ENCODE data around the gene TMTC1. TPM values are rescaled to one million over a fixed set of nuclear protein-coding genes. Genes with fewer than 3 reads are reported as not detected.

TMTC1 gene
- total RNA-seq, 1 donor from 2014 or later, result 16.1 TPM

DNA sequence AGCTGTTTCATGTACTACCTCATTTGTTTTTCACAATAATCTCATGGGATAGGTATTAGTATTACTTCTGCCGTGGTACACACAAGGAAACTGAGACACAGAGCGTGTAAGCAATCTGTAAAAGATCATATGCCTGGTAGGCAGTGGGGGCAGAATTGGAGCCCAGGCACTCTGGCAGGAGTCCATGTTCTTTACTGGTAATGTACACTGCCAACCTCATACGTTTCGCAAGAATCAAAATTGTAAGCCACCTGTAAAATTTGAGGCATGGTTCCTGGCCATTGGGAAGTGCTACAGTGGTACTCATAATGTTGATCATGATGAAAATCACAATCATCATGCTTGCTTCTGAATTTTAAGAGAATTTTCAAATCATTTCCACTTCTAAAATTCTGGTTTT, 40.7 kb downstream of the TMTC1 start:
- H3K4me1 ChIP-seq, result no peaks in the 10 kb centered on the region
- no peaks in the 10 kb centered on the region for H3K9me3 ChIP-seq (ENCODE audit: low read depth)
- H3K27ac ChIP-seq, result no peak overlapping the region
- H3K36me3 ChIP-seq, result no peaks in the 10 kb centered on the region
- no peak overlapping the region for H3K9ac ChIP-seq
- H2AFZ ChIP-seq (replicated peaks), result no peak overlapping the region
- Mint-ChIP-seq H3K4me1 (peaks cover 8% of the 10 kb centered on the region), H3K4me3 (no peak overlapping the region), H3K27me3 (ENCODE audit: insufficient read depth, low read depth) (no peaks in the 10 kb centered on the region), H3K36me3 (peaks cover 30% of the 10 kb centered on the region), H3K9me3 (no peaks in the 10 kb centered on the region), H3K27ac (no peak overlapping the region)
- H3K4me3 ChIP-seq, result no peak overlapping the region
- no peaks in the 10 kb centered on the region for H3K79me2 ChIP-seq (ENCODE audit: low read depth)
- H3K27me3 ChIP-seq, result no peaks in the 10 kb centered on the region
- no peaks in the 10 kb centered on the region for H4K20me1 ChIP-seq (ENCODE audit: low read depth)
- no peak overlapping the region for H3K4me2 ChIP-seq
- no peaks in the 10 kb centered on the region for H3F3A ChIP-seq (ENCODE audit: low read depth)
- no peak for DNase-seq (ENCODE audit: low spot score)
- TF ChIP-seq EZH2phosphoT487 (IDR thresholded peaks at IDR 0.05) (no peak), EZH2 (IDR thresholded peaks at IDR 0.05) (no peak)
- TF ChIP-seq, protein P1, sequence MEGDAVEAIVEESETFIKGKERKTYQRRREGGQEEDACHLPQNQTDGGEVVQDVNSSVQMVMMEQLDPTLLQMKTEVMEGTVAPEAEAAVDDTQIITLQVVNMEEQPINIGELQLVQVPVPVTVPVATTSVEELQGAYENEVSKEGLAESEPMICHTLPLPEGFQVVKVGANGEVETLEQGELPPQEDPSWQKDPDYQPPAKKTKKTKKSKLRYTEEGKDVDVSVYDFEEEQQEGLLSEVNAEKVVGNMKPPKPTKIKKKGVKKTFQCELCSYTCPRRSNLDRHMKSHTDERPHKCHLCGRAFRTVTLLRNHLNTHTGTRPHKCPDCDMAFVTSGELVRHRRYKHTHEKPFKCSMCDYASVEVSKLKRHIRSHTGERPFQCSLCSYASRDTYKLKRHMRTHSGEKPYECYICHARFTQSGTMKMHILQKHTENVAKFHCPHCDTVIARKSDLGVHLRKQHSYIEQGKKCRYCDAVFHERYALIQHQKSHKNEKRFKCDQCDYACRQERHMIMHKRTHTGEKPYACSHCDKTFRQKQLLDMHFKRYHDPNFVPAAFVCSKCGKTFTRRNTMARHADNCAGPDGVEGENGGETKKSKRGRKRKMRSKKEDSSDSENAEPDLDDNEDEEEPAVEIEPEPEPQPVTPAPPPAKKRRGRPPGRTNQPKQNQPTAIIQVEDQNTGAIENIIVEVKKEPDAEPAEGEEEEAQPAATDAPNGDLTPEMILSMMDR (IDR thresholded peaks at IDR 0.05), result no peak

DNA sequence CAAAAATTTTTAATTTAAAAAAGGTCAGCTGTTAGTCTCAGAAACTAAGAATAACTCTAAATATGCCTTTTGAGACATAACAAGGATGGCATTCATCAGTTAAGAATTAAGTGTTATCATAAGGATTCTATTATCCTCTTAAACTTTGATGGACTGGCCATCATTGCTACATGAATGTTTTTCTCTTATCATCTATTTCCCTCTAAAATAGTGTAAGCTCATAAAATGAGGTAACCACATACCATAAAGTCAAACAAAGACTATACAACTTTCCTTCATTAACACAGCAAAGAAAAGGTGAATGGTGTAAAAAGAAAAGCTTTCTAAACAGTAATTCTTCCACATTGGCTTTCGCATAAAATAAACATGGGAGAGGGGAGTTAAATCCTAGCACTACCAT, 41.1 kb downstream of the TMTC1 start:
- Mint-ChIP-seq H3K4me3 (no peak overlapping the region), H3K27me3 (ENCODE audit: insufficient read depth, low read depth) (no peaks in the 10 kb centered on the region), H3K36me3 (peaks cover 30% of the 10 kb centered on the region), H3K9me3 (no peaks in the 10 kb centered on the region), H3K4me1 (peaks cover 8% of the 10 kb centered on the region), H3K27ac (no peak overlapping the region)
- Histone ChIP-seq H3K4me2 (no peak overlapping the region), H3F3A (ENCODE audit: low read depth) (no peaks in the 10 kb centered on the region), H4K20me1 (ENCODE audit: low read depth) (no peaks in the 10 kb centered on the region), H3K27ac (no peak overlapping the region), H3K27me3 (no peaks in the 10 kb centered on the region), H3K79me2 (ENCODE audit: low read depth) (no peaks in the 10 kb centered on the region), H2AFZ (replicated peaks) (no peak overlapping the region), H3K9me3 (ENCODE audit: low read depth) (no peaks in the 10 kb centered on the region), H3K4me1 (no peaks in the 10 kb centered on the region), H3K4me3 (no peak overlapping the region), H3K36me3 (no peaks in the 10 kb centered on the region), H3K9ac (no peak overlapping the region)
- DNase-seq (ENCODE audit: low spot score), result no peak
- TF ChIP-seq, protein P1 (IDR thresholded peaks at IDR 0.05), result no peak
- no peak for TF ChIP-seq EZH2 (IDR thresholded peaks at IDR 0.05)
- no peak for TF ChIP-seq EZH2phosphoT487 (IDR thresholded peaks at IDR 0.05)

DNA sequence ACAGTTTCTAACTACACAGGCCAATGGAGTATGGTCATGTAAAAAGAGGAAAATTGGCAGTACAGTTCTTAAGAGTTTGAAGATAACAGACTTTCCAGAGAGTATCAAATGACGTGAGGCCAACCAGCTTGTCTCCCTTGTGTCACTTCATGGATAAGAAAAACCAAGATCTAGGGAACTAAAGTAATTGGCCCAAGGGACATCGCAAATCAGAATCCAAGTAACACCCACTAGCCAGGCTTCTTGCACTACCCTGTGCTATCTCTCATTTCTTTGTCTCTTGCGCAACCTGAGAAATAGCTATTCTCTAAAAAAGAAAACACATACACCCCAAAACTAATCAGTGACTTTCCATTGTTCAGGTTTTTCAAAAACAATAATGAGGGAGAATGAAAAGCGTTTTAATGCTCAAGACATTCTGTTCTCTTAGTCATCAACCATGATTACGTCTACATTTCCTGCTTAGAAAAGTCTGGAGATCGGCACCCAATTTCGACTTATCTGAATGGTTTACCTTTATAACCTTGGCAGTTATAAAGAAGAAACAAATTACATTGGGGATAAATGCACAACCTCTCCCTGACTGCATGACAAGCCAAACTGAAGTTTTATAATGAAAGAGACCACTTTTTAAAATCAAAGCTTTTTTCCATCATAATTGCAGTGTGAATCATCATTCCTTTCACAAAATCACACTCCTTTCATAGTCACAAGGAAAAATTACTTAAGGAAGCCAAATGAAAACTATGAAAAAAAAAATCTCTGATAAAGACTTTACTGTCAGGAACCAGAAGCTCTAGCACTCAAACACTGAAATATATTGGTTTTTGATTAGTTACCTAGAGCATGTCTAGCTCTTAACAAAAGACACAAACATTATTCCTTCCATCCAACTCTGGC, 42.1 kb downstream of the TMTC1 start:
- H3K4me1 Mint-ChIP-seq, result peaks cover 8% of the 10 kb centered on the region
- Histone ChIP-seq H3K4me1 (no peaks in the 10 kb centered on the region), H2AFZ (replicated peaks) (no peak overlapping the region), H3K36me3 (no peaks in the 10 kb centered on the region), H3F3A (ENCODE audit: low read depth) (no peaks in the 10 kb centered on the region), H3K9me3 (ENCODE audit: low read depth) (no peaks in the 10 kb centered on the region), H3K9ac (no peak overlapping the region), H3K27ac (no peak overlapping the region), H3K4me3 (no peak overlapping the region), H4K20me1 (ENCODE audit: low read depth) (no peaks in the 10 kb centered on the region), H3K4me2 (no peak overlapping the region), H3K27me3 (no peaks in the 10 kb centered on the region), H3K79me2 (ENCODE audit: low read depth) (no peaks in the 10 kb centered on the region)
- H3K27me3 Mint-ChIP-seq (ENCODE audit: insufficient read depth, low read depth), result no peaks in the 10 kb centered on the region
- H3K4me3 Mint-ChIP-seq, result no peak overlapping the region
- H3K27ac Mint-ChIP-seq, result no peak overlapping the region
- TF ChIP-seq, protein P1 (IDR thresholded peaks at IDR 0.05), result no peak
- no peak for TF ChIP-seq EZH2phosphoT487 (IDR thresholded peaks at IDR 0.05)
- TF ChIP-seq EZH2 (IDR thresholded peaks at IDR 0.05), result no peak
- peaks cover 32% of the 10 kb centered on the region for H3K36me3 Mint-ChIP-seq
- H3K9me3 Mint-ChIP-seq, result no peaks in the 10 kb centered on the region
- DNase-seq (ENCODE audit: low spot score), result no peak
